Stomach (tissue), 9 donors: Measurements from ENCODE around the gene VEPH1. TPM values are rescaled to one million over a fixed set of nuclear protein-coding genes. Genes with fewer than 3 reads are reported as not detected.

Source experiments
- DNase-seq, 2 donors: peaks; one replicate each; pipeline versions ENCODE4 v3.0.0 to v3.0.0-alpha.2; 2013 to 2019
- H3K27ac ChIP-seq, 5 donors: fragments of 200-600 bp in 4 of 5; sonication (generic) in 4 of 5; one replicate each; pipeline ENCODE4 v1.5.1; 2013 to 2019; ENCODE audit warnings: mild to moderate bottlenecking in 1 of 5, moderate library complexity in 1 of 5
- H3K27me3 ChIP-seq, 3 donors: fragments of 200-600 bp; sonication (generic); one replicate each; pipeline ENCODE4 v1.5.1; 2017 to 2019; ENCODE audit warnings: mixed run types in 1 of 3
- H3K36me3 ChIP-seq, 4 donors: fragments of 200-600 bp; sonication (generic); 1 replicate in 3 of 4; 2 replicates in 1 of 4; pipeline ENCODE4 v1.5.1; 2016 to 2019
- H3K4me1 ChIP-seq, 4 donors: fragments of 200-600 bp; sonication (generic); one replicate each; pipeline ENCODE4 v1.5.1; 2016 to 2019
- H3K4me3 ChIP-seq, 4 donors: fragments of 200-600 bp; sonication (generic) in 3 of 4; one replicate each; pipeline ENCODE4 v1.5.1; 2016 to 2019; ENCODE audit warnings: mild to moderate bottlenecking in 1 of 4
- H3K9me3 ChIP-seq, 4 donors: fragments of 200-600 bp; sonication (generic); one replicate each; pipeline ENCODE4 v1.5.1; 2016 to 2019
- EP300 ChIP-seq: sonication (generic); formaldehyde crosslinking; IDR thresholded peaks from one replicate; pipeline ENCODE4 v1.6.1; 2017; ENCODE audit warnings: antibody characterized with exemption
- POLR2A ChIP-seq, 4 donors: fragments of 450-650 bp; IDR thresholded peaks; one replicate each; pipeline ENCODE4 v1.6.1; 2016; ENCODE audit warnings: antibody characterized with exemption in 4 of 4, control low read depth in 2 of 4, mild to moderate bottlenecking in 1 of 4, moderate library complexity in 1 of 4
- POLR2AphosphoS5 ChIP-seq, 3 donors: sonication (generic); formaldehyde crosslinking; IDR thresholded peaks; one replicate each; pipeline ENCODE4 v1.6.1; 2016; ENCODE audit warnings: antibody characterized with exemption in 3 of 3
- WGBS, 5 donors: extraction: QIAGEN DNeasy Blood & Tissue Kit in 3 of 5; methylation state at CpG; one replicate each; pipeline versions ENCODE4 v1.1.5 to v1.1.7; 2013 to 2018; 5-methylcytosine and 5-hydroxymethylcytosine counted together
- intact Hi-C: fragments of 100-400 bp; cut with DNase I; formaldehyde crosslinking; loops from one replicate; pipeline ENCODE4 v1.15.1; 2023; ENCODE audit warnings: low total_unique reads
- polyA plus RNA-seq, 3 donors: library from polyadenylated mRNA; stranded (reverse); fragments of 200-250 nt; gene quantifications; one replicate each; pipeline ENCODE4 v1.2.3, GENCODE V29; 2013
- total RNA-seq, 5 donors: library from RNA; depleted of rRNA; stranded (reverse); fragments of >200 nt; gene quantifications; one replicate each; pipeline versions ENCODE4 v1.1.0 to v1.2.3, GENCODE V29; 2014 to 2016
- TF ChIP-seq, protein P1 (sequence below), 7 experiments: fragments of 450-650 bp in 4 of 7; fragments of 200-600 bp in 3 of 7; sonication (generic) in 3 of 7; IDR thresholded peaks; one replicate each; pipeline ENCODE4 v1.5.1; 2016 to 2019; ENCODE audit warnings: antibody characterized with exemption in 7 of 7, control low read depth in 2 of 7, mild to moderate bottlenecking in 1 of 7
- donor health status: healthy with polysubstance abuse.
- donor health status: Bipolar disorder and iron deficiency.
- donor health status: healthy.

The VEPH1 gene
- total and polyA plus RNA-seq, 8 donors, result 0.58 to 9.4 (median 1.5) TPM; not detected in 1

DNA sequence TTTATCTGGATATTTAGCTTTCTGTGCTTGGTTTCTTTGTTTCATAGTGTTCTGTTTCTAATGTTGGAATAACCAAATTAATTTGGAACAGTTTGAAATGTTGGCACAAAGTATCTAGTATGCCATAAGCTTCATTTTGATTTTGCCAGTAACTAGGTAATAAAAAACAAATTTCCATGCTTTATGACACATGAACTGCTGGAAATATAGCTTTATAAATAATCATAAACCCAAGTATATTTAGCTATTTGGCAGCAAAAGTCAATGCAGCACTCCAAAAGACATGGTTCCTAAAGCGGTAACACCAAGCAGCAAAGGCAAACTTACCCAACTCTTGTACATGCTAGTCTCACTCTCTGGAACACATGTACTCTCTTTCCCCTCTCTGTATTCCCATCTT lies 237.3 kb downstream of the VEPH1 start:
- WGBS, 5 donors, result 86 to 100% (median 98%) methylated on average over 1 of the region's 1 CpG
- peaks cover 0 to 5% (median 0%) of the 10 kb centered on the region in 4 donors for H3K4me1 ChIP-seq
- DNase-seq, result no peak
- no peak overlapping the region for H3K4me3 ChIP-seq
- no peaks in the 10 kb centered on the region for H3K9me3 ChIP-seq
- intact Hi-C loops, result no loop called here
- H3K27me3 ChIP-seq, result no peaks in the 10 kb centered on the region
- no peak overlapping the region for H3K27ac ChIP-seq
- no peaks in the 10 kb centered on the region for H3K36me3 ChIP-seq
- TF ChIP-seq POLR2AphosphoS5 (IDR thresholded peaks at IDR 0.05), result no peak
- no peak for TF ChIP-seq POLR2A (IDR thresholded peaks at IDR 0.05)
- TF ChIP-seq EP300, result no peak
- TF ChIP-seq, protein P1, sequence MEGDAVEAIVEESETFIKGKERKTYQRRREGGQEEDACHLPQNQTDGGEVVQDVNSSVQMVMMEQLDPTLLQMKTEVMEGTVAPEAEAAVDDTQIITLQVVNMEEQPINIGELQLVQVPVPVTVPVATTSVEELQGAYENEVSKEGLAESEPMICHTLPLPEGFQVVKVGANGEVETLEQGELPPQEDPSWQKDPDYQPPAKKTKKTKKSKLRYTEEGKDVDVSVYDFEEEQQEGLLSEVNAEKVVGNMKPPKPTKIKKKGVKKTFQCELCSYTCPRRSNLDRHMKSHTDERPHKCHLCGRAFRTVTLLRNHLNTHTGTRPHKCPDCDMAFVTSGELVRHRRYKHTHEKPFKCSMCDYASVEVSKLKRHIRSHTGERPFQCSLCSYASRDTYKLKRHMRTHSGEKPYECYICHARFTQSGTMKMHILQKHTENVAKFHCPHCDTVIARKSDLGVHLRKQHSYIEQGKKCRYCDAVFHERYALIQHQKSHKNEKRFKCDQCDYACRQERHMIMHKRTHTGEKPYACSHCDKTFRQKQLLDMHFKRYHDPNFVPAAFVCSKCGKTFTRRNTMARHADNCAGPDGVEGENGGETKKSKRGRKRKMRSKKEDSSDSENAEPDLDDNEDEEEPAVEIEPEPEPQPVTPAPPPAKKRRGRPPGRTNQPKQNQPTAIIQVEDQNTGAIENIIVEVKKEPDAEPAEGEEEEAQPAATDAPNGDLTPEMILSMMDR (IDR thresholded peaks at IDR 0.05), result no peak

DNA sequence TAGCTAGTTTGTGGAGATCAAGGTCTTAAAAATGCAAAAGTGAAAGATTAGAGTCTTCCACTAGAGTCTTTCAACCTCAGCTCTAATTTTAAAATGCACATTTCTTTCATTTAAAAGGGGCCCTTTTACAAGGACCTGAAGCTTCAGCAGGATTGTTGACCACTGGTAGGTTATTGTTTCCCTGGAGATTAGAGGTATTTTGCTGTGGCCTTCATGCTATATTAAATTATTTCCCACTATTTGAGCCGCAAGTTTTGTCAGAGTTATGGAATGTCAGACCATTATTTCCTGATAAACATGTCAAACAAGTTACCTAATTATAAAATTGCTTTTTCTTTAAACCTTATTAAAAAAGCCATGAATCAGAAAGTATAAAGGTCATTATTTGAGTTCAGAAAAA lies 240.2 kb downstream of the VEPH1 start:
- no peaks in the 10 kb centered on the region for H3K36me3 ChIP-seq
- H3K9me3 ChIP-seq, result no peaks in the 10 kb centered on the region
- 41 to 48% (median 45%) methylated on average over 1 of the region's 1 CpG for WGBS, 5 donors
- peaks cover 0 to 5% (median 0%) of the 10 kb centered on the region in 4 donors for H3K4me1 ChIP-seq
- intact Hi-C loops, result no loop called here
- H3K27ac ChIP-seq, result no peak overlapping the region
- no peak for TF ChIP-seq POLR2A (IDR thresholded peaks at IDR 0.05)
- no peak for TF ChIP-seq EP300
- TF ChIP-seq, protein P1 (IDR thresholded peaks at IDR 0.05), result no peak
- TF ChIP-seq POLR2AphosphoS5 (IDR thresholded peaks at IDR 0.05), result no peak
- no peak overlapping the region for H3K4me3 ChIP-seq
- peak in 1 of 2 donors; percentile 12 for DNase-seq
- H3K27me3 ChIP-seq, result no peaks in the 10 kb centered on the region

DNA sequence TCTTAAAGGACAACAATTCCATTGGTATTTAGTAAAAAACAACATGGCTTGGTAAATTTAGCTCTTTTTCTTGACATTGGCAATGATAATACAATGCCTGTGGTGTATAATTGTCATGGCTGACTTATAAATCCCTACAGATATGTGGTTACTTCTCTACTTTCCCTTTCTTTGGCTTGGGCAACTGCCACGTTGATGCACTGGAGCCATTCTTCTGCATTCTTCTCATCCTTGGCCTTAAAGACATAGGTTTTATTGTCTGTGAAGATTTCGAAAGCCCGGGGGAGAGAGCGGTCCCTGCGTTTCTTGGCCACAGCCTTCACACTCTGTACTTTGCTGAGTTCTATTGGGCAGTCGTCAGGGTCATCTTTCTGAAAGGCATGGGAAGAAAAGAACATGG lies 242.2 kb downstream of the VEPH1 start:
- TF ChIP-seq POLR2A (IDR thresholded peaks at IDR 0.05), result no peak
- TF ChIP-seq EP300, result no peak
- TF ChIP-seq POLR2AphosphoS5 (IDR thresholded peaks at IDR 0.05), result no peak
- TF ChIP-seq, protein P1 (IDR thresholded peaks at IDR 0.05), result no peak
- Histone ChIP-seq H3K4me1 (peaks cover 0 to 5% (median 0%) of the 10 kb centered on the region in 4 donors), H3K27me3 (no peaks in the 10 kb centered on the region), H3K4me3 (no peak overlapping the region), H3K9me3 (no peaks in the 10 kb centered on the region), H3K36me3 (no peaks in the 10 kb centered on the region), H3K27ac (no peak overlapping the region)
- no peak for DNase-seq
- WGBS, 5 donors, result 82 to 94% (median 88%) methylated on average over 6 of the region's 6 CpGs
- intact Hi-C loops, result no loop called here

DNA sequence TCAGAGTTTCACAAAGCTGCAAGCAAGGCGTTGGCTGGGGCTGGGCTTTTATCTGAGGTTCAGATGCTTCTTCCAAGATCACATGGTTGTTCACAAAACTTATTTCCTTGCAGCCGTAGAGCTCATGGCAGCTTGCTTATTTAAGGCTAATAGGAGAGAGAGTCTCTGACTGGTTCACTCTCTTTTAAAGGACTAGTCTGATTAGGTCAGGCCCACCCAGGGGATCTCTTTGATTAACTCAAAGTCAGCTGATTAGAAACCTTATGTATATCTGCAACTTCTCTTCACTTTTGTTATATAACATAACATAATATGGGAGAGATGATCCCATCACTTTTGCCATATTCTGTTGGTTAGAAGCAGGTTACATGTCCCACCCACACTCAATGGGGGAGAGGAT lies 243.4 kb downstream of the VEPH1 start:
- no peak overlapping the region for H3K27ac ChIP-seq
- H3K4me3 ChIP-seq, result no peak overlapping the region
- intact Hi-C loops, result no loop called here
- H3K4me1 ChIP-seq, result peaks cover 0 to 5% (median 0%) of the 10 kb centered on the region in 4 donors
- DNase-seq, result no peak
- WGBS, 5 donors, result 78 to 92% (median 82%) methylated on average over 2 of the region's 2 CpGs
- H3K9me3 ChIP-seq, result no peaks in the 10 kb centered on the region
- no peaks in the 10 kb centered on the region for H3K36me3 ChIP-seq
- no peak for TF ChIP-seq EP300
- no peaks in the 10 kb centered on the region for H3K27me3 ChIP-seq

DNA sequence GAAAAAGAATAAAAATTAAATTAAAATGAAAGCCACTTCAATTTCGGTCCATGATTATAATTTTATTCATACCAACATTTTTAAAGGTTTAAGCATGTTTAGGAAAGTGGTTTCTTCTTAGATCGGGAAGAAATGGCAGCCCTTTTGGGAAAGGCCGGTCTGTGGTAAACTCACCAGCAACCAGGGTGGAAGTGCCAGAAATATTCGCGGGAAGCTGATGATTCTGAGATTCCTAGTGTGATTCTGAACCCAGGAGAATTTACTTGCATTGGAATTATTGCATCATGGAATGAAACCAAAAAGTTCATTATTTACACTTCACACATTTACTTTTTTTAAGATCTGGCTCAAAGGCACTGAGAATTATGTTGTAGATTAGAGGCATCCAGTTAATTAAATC lies 246.1 kb downstream of the VEPH1 start:
- Histone ChIP-seq H3K36me3 (no peaks in the 10 kb centered on the region), H3K9me3 (no peaks in the 10 kb centered on the region), H3K27me3 (no peaks in the 10 kb centered on the region), H3K4me1 (no peaks in the 10 kb centered on the region), H3K27ac (no peak overlapping the region), H3K4me3 (no peak overlapping the region)
- intact Hi-C loops, result no loop called here
- TF ChIP-seq POLR2AphosphoS5 (IDR thresholded peaks at IDR 0.05), result no peak
- TF ChIP-seq, protein P1 (IDR thresholded peaks at IDR 0.05), result no peak
- TF ChIP-seq EP300, result no peak
- no peak for TF ChIP-seq POLR2A (IDR thresholded peaks at IDR 0.05)
- no peak for DNase-seq
- WGBS, 5 donors, result 82 to 94% (median 91%) methylated on average over 5 of the region's 5 CpGs
